Measurements from ENCODE around the gene PICK1.

Gene PICK1

DNA sequence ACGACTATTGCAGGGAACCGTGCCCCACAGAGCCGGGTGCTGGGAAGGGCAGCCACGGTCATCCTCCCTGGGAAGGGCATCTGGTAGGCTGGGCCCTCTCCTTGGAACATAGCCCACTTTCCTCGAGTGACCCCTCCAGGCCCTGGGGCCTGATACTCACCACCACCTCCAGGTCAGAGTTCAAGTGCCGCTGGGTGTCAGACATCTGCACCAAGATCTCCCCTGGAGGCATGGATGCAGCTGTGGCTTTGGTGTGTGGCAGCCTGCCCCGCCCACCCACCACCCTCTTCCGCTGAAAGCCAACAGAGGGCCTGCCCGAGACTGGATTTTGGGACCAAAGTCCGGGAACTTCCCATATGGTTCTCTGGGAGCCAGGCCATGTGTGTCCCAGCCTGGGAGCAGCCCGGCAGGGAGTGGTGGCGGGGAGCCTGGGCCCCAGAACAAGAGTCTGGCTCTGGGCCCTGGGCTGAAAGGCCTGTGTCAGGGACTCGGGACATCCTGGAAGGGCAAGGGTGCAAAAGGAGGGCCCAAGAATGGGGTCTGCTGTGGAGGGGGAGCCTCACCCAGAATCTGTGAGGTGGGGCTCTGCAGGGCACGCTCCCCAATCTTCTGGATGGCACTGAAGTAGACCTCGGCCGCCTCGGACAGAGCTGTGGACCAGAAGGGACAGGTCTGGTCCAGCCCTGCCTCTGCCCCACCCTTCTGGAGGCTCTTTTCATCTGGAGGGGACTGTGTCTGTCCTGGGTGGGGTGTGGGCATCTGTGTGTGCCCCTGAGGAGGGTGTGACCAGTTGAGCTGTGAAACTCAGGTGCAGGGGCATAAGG, 50.7 kb downstream of the PICK1 start:
- in situ Hi-C loops (cut with MboI; ENCODE audit: low pct_unique_long_range_greater_than_20kb, low sequenced_read_pairs, unreplicated experiment): no loop called here
- TF ChIP-seq, protein P1, sequence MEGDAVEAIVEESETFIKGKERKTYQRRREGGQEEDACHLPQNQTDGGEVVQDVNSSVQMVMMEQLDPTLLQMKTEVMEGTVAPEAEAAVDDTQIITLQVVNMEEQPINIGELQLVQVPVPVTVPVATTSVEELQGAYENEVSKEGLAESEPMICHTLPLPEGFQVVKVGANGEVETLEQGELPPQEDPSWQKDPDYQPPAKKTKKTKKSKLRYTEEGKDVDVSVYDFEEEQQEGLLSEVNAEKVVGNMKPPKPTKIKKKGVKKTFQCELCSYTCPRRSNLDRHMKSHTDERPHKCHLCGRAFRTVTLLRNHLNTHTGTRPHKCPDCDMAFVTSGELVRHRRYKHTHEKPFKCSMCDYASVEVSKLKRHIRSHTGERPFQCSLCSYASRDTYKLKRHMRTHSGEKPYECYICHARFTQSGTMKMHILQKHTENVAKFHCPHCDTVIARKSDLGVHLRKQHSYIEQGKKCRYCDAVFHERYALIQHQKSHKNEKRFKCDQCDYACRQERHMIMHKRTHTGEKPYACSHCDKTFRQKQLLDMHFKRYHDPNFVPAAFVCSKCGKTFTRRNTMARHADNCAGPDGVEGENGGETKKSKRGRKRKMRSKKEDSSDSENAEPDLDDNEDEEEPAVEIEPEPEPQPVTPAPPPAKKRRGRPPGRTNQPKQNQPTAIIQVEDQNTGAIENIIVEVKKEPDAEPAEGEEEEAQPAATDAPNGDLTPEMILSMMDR (IDR thresholded peaks at IDR 0.05; ENCODE audit: extremely low read depth, insufficient read depth, missing control alignments): no peak
- no peak for DNase-seq (ENCODE audit: low spot score)

DNA sequence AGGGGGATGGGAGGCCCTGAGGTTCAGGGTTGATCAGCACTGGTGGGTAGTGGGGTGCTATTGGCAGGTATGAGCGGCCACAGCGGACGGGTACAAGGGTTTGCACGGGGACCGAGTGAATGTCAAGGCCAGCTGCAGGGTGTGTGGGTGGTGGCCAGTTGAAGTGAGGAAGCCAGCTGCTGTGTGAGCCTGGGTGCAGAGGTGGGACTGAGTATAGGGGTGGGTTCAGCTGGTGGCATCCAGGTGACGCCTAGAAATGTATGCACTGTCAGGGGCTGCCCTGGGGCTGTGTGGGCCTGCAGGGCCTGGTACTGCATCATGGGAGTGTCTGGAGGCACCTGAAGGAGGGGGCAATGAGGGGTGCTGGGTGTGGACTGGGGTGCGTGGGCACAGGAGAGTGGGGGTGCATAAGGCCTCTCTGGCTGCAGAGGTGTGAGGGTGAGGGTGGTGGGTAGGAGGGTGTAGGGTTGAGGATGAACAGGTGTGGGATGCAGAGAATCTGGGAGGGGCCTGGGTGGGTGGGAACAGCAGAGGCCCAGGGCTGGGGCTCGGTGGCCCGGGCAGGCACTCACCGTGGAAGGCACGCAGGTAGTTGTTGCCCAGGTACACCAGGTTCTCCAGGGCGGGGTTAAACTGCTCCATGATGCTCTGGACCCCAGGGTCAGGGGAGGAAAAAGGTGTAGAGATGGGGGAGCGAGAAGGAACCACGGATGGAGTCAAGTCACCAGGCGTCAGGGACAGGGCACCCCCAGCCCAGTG, 51.5 kb downstream of the PICK1 start:
- DNase-seq (ENCODE audit: low spot score): no peak
- TF ChIP-seq, protein P1 (IDR thresholded peaks at IDR 0.05; ENCODE audit: extremely low read depth, insufficient read depth, missing control alignments): no peak
- in situ Hi-C loops (cut with MboI; ENCODE audit: low pct_unique_long_range_greater_than_20kb, low sequenced_read_pairs, unreplicated experiment): no loop called here

DNA sequence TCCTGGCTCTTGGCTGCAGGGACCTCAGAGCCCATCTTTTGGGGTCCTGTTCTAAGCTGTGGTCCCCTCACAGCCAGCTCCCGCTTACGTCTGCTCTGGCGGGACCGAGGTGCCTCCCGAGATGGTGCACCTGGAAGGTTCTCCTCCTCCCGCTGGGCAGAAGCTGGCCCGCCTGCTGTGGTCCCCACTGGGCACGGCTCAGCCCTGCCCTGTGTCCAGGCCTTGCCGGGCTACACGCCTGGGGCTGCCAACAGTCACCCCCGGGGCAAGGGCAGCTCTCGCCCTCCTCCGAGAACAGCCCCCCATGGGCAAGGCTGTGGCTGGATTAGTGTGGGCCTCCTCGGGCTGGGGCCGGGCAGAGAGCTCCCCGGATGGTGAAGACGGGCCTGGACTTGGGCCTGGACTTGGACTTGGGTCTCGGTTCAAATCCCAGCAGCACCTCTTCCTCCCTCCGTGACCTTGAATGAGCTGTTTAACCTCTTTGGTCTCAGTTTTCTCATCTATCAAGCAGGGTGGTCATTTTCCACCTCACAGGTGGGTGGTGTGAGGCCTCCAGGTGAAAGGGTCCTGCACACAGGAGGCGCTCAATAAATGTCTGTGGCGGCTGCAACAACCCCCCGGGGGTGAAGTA, 52.3 kb downstream of the PICK1 start:
- in situ Hi-C loops (cut with MboI; ENCODE audit: low pct_unique_long_range_greater_than_20kb, low sequenced_read_pairs, unreplicated experiment): no loop called here
- TF ChIP-seq, protein P1 (IDR thresholded peaks at IDR 0.05; ENCODE audit: extremely low read depth, insufficient read depth, missing control alignments): no peak
- no peak for DNase-seq (ENCODE audit: low spot score)

DNA sequence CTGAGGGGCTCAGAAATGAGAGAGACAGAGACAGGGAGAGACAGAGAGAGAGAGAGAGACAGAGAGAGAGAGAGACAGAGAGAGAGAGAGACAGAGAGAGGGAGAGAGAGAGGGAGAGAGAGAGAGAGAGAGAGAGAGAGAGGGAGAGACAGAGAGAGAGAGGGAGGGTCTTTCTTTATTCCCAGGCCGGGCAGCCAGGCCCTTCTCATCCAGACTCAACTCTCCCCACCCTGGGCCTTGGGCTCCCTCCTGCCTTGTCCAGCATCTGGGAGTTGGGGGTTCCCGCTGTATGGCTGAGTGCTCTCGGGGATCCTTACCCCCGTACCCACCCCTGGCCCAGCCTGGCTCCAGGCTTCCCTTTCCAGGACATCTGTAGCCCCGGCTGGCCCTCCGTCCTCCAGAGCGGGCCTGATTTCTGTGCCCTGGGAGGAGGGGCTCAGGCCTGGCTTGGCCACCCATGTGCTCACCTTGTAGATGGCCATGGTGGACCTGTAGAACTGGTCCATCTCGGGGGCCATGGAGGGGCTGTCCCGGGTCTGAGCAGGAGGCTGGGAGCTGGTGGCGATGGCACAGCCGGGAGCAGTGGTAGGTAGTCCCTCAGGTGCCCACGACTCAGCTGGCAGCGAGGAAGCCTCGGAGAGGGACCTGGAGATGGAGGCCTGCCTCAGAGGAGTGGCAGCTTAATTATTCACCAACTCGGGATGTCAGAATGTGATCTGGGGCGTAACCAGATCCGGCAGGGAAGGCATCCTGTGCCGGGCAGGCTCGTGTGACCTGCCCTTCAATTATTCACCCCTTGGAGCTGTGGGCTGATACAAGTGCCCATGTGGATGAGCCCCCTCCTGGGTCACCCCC, 53.0 kb downstream of the PICK1 start, which contains the start of gene BAIAP2L2:
Gene BAIAP2L2 (minus strand): TSS at position 677 of the 855 bp plus-strand sequence. CDS start 159 bp downstream, at position 518.
- no peak for DNase-seq (ENCODE audit: low spot score)
- TF ChIP-seq, protein P1 (IDR thresholded peaks at IDR 0.05; ENCODE audit: extremely low read depth, insufficient read depth, missing control alignments): no peak
- in situ Hi-C loops (cut with MboI; ENCODE audit: low pct_unique_long_range_greater_than_20kb, low sequenced_read_pairs, unreplicated experiment): no loop called here

DNA sequence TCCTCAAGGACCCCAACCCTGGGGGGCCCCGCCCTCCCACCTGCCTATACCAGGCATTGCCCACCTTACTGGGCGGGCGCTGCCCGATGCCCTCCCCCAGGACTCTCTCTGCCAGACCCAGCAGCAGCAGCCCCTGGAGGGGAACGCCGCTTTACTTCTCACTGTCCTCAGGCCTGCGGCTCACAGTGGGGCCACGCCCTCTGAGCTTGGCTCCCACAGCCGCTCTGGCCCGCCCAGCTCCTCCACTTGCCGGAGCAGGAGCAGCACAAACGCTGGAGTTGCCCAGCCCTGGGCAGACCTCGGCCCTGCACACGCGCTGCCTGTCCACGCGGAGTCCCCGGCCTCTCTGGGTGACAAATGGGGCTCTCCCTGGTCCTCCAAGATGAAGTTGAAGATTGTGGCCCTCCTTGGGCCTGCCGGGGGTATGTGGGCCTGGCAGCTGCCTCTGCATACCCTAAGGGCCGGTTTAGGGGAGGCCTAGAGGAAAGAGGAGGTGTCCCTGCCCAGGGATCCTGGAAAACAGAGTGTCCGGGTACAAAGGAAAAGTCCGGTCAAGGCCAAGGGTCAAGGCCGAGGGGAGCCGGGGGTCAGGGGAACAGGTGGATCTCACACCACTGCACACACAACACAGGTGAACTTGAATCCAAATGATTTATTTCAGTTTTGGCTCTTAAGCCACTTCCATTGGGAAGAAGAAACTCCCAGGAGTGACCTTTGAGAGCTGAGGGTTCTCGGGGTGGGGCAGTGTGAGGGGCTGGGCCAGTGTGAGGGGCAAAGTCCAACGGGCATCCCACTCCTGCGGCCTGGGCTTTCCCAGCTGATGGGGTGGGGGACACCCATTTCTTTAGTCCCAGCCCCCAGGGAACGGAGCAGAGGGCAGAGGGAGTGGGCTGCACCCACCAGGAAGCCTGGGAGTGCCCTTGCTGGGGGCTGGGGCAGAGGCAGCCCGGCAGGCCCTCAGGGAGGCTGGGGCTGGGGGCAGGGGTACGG, 54.0 kb downstream of the PICK1 start:
- no peak for DNase-seq (ENCODE audit: low spot score)
- in situ Hi-C loops (cut with MboI; ENCODE audit: low pct_unique_long_range_greater_than_20kb, low sequenced_read_pairs, unreplicated experiment): no loop called here
- TF ChIP-seq, protein P1 (IDR thresholded peaks at IDR 0.05; ENCODE audit: extremely low read depth, insufficient read depth, missing control alignments): no peak
